ENCODE results near the gene ZNF516.
A peak's percentile ranks its signal among the peaks of the same experiment; 100 is the strongest.

The ZNF516 gene

GRCh38 chr18:76492669-76493212, 2.3 kb downstream of the ZNF516 start (continued):
- TF ChIP-seq PRDM2 (tag by site-specific recombination; IDR thresholded peaks at IDR 0.05; ENCODE audit: borderline replicate concordance), result no peak
- TF ChIP-seq ZNF692 (tag by site-specific recombination; IDR thresholded peaks at IDR 0.05), result peak; percentile 39; the same call in 1 of the 2 replicates
- TF ChIP-seq ZNF416 (tag by site-specific recombination; IDR thresholded peaks at IDR 0.05), result no peak
- TF ChIP-seq GFI1B (tag by site-specific recombination; IDR thresholded peaks at IDR 0.05), result no peak
- no peak for TF ChIP-seq ZNF776 (tag by site-specific recombination; IDR thresholded peaks at IDR 0.05; ENCODE audit: borderline replicate concordance)
- TF ChIP-seq ZNF529 (tag by site-specific recombination; IDR thresholded peaks at IDR 0.05; ENCODE audit: insufficient replicate concordance), result no peak
- TF ChIP-seq ZFP41 (tag by site-specific recombination; IDR thresholded peaks at IDR 0.05; ENCODE audit: borderline replicate concordance), result no peak
- no peak for TF ChIP-seq ZNF112 (tag by site-specific recombination; IDR thresholded peaks at IDR 0.05)
- TF ChIP-seq KLF8 (tag by site-specific recombination; IDR thresholded peaks at IDR 0.05), result peak; percentile 50; the same call in 1 of the 2 replicates
- TF ChIP-seq KLF17 (tag by site-specific recombination; IDR thresholded peaks at IDR 0.05), result no peak
- no peak for TF ChIP-seq ZNF837 (tag by site-specific recombination; IDR thresholded peaks at IDR 0.05)
- TF ChIP-seq ZNF624 (tag by site-specific recombination; IDR thresholded peaks at IDR 0.05), result no peak
- no peak for TF ChIP-seq ZNF530 (tag by site-specific recombination; IDR thresholded peaks at IDR 0.05; ENCODE audit: low read depth)
- TF ChIP-seq HOXD13 (CRISPR knock-in tag; IDR thresholded peaks at IDR 0.05; ENCODE audit: borderline replicate concordance), result no peak
- TF ChIP-seq ZNF248 (tag by site-specific recombination; IDR thresholded peaks at IDR 0.05), result no peak
- no peak for TF ChIP-seq SP7 (tag by site-specific recombination; IDR thresholded peaks at IDR 0.05)
- no peak for TF ChIP-seq ZNF623 (tag by site-specific recombination; IDR thresholded peaks at IDR 0.05)
- no peak for TF ChIP-seq ZNF211 (tag by site-specific recombination; IDR thresholded peaks at IDR 0.05; ENCODE audit: low read depth)
- no peak; the same call in 1 of the 2 replicates for TF ChIP-seq PATZ1 (tag by site-specific recombination; IDR thresholded peaks at IDR 0.05)
- TF ChIP-seq ZBTB26 (tag by site-specific recombination; optimal IDR thresholded peaks at IDR 0.05), result peak; percentile 84
- TF ChIP-seq ZNF433 (tag by site-specific recombination; IDR thresholded peaks at IDR 0.05; ENCODE audit: low read depth), result no peak
- no peak for TF ChIP-seq ZBTB44 (tag by site-specific recombination; IDR thresholded peaks at IDR 0.05)
- TF ChIP-seq ZNF239 (tag by site-specific recombination; IDR thresholded peaks at IDR 0.05), result no peak
- no peak for TF ChIP-seq SCRT1 (tag by site-specific recombination; IDR thresholded peaks at IDR 0.05; ENCODE audit: borderline replicate concordance)
- TF ChIP-seq ZEB2 (tag by site-specific recombination; IDR thresholded peaks at IDR 0.05), result peak; percentile 11; the same call in 1 of the 2 replicates

All from HEK293 (cell line).